GM19023 (cell line): ENCODE results near the gene USF3.
A peak's percentile ranks its signal among the peaks of the same experiment; 100 is the strongest.

Experiments
- ATAC-seq: cut with Tn5 transposase; IDR thresholded peaks from one replicate; pipeline ENCODE4 v1.9.1; 2021; ENCODE audit warnings: mild to moderate bottlenecking, moderate library complexity; ENCODE audit not compliant: unreplicated experiment

Gene USF3

GRCh38 chr3:113697500-113698090 is 1.2 kb upstream of the USF3 start:
- ATAC-seq, result no peak

DNA sequence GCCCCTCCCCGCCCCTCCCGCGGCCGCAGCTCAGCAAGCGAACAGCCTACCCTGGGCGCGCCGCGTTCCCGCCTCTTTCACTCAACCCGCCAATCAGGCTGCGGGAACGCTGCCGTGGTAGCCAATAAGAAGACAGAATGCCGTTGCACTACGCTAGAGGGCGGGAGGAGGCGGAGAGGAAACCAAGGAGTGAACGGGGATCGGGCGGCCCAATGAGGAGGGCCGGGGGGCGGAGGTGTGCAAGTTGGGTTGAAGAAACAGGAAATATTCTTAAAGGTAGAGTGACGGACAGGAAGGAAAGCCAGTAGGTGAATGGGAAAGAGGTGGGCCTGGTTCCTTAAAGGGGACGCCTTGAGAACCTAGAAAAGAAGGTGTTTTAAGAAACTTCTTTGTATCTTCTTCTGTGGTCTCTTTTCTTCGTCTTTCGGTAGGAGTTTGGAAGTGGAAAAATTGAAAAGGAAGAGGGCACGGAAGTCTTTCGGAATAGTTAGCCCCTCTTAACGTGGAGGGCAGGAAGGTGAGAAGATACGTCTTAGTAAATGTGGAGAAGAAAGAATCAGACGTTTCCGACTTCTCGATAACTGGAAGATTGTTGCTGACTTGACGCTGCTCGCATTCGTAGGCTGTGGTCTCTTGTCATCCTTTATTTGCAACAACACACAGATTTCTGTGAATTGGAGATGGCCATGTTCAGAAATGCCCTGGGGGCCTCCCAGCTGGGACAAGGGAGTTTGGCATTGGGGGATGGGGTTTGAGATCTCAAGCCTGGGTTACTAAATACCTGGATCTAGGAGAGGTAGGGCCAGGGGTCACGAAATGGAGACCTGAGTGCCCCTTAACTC is 437 bp upstream of the USF3 start:
- peak; percentile 95 for ATAC-seq

- ATAC-seq, result no peak
These were observed 1.0 kb downstream of the USF3 start for GRCh38 chr3:113695431-113695785.

- no peak for ATAC-seq
These were observed 6.0 kb downstream of the USF3 start for GRCh38 chr3:113690482-113690881.

GRCh38 chr3:113685956-113686721 is 10.3 kb downstream of the USF3 start:
- no peak for ATAC-seq

GRCh38 chr3:113685124-113685523 is 11.3 kb downstream of the USF3 start:
- no peak for ATAC-seq

DNA sequence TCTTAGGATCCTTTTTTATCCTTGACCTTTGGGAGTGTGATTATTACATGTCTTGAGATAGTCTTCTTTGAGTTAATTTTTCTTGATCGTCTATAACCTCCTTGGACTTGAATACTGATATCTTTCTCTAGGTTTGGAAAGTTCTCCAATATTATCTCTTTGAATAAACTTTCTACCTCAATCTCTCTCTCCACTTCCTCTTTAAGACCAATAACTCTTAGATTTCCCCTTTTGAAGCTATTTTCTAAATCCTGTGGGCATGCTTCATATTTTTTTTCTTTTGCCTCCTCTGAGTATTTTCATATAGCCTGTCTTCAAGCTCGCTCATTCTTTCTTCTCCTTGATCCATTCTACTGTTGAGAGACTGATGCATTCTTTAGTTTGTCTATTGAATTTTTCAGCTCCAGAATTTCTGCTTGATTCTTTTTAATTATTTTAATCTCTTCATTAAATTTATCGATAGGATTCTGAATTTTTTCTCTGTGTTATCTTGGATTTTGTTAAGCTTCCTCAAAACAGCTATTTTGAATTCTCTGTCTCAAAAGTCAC is 12.1 kb downstream of the USF3 start:
- no peak for ATAC-seq

DNA sequence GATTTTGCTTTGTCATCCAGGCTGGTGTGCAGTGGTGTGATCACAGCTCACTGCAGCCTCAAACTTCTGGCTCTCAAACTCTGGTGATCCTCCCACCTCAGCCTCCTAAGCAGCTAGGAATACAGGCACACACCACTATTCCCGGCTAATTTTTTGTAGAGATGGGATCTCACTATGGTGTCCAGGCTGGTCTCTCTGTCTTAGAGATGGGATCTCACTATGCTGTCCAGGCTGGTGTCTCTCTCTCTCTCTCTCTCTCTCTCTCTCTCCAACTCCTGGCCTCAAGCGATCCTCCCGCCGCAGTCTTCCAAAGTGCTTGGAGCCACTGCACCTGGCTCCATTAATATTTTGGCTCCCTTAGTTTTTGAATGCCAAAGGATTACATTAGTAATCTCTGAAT is 17.7 kb downstream of the USF3 start:
- no peak for ATAC-seq

- ATAC-seq, result no peak
These were observed 18.7 kb downstream of the USF3 start for GRCh38 chr3:113677737-113678136.

GRCh38 chr3:113676261-113676660 is 20.2 kb downstream of the USF3 start:
- ATAC-seq, result no peak

DNA sequence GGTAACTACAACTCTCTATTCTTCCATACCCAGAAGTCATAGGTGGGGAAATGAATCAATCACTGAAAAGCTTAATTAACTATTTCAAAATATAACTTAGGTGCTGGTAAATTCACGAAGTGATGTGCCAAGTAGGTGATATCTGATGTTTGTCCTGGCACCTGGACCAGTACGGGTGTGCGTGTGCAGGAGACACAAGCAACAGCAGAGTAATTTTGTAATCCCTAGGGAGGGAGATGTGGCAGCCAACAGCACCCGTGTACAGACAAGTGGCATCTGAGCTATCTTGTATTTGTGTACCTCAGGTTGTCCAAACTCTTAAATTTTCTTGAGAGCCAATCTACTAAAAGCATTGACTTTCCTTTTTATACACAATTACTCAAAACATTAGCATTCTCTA is 22.8 kb downstream of the USF3 start:
- no peak for ATAC-seq

GRCh38 chr3:113668015-113668414 is 28.4 kb downstream of the USF3 start:
- no peak for ATAC-seq

DNA sequence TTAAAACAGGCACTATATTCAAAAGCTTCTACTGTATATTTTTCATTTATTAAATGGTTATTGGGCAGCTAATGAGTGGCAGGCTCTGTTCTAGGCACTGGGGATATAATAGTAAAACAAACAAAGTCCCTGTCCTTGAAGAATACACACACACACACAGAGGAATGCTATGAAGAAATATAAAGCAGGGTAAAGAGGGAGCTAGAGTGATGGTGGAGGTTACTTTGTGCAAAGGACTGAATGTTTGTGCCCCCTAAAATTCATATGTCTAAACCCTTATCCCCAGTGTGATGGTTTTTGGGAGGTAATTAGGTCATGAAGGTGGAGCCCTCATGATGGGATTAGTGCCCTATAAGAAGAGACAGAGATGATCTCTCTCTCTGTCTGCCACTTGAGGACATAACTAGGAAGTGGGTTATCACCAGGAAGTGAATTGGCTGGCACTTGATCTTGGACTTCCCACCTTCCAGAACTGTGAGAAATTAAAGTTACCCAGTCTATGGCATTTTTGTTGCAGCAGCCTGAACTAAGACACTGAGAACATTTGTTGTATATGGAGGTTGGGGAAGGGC is 31.8 kb downstream of the USF3 start:
- no peak for ATAC-seq

- ATAC-seq, result no peak
These were observed 32.7 kb downstream of the USF3 start for GRCh38 chr3:113663761-113664160.

DNA sequence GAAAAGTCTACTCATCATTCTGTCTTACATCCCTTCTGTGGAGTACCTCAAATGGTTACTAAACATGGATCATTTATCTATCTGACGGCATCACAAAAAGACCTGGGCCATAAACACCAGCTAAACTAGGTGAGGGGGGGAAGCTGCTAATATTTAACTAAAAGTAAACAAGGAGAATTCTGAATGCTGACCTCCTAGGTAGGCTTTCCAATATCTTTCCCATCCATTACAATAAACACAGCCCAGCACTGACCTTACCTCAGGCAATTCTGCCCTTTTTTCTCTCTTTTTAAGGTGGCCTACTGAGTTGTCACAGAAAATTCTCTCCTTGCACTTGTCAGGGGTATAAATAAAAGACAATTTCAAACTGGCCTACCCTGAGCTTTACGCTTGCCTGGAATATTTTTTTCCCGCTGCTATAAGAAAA is 33.1 kb downstream of the USF3 start:
- ATAC-seq, result no peak

DNA sequence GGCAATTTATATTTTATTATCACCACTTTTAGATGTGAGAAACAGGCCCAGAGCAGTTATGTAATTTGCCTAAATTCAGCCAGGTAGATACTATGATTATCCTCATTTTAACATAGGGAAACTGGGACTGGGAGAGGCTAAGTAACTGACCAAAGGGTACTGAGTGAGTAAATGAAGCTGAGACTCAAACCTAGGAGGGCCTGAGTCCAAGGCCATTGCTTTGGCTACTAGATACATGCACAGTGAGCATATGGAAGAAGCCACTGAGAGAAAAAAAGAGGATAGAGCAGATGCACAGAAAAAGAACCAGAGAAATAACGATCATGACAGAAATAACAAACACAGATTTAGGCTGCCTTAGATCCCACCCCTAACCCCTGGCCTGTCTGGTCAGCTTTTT is 33.6 kb downstream of the USF3 start:
- ATAC-seq, result no peak

DNA sequence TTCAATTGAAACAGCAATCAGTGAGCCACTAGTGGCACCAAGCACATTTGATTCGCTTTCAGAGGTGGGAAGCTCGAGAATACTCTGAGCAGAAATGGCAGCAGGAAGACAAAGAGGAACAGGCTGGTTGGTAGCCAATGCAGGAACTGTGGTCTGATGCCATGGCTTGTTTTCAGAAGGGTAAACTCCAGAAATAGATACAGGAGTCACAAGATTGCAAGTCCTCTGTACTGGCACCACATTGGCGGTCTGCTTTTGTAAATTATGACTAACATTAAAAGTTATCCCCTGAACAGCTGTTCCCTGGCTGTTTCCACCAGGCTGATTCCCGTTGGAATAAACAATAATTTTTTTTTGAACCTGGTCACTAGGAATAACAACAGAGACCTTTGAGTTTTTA is 35.5 kb downstream of the USF3 start:
- no peak for ATAC-seq

DNA sequence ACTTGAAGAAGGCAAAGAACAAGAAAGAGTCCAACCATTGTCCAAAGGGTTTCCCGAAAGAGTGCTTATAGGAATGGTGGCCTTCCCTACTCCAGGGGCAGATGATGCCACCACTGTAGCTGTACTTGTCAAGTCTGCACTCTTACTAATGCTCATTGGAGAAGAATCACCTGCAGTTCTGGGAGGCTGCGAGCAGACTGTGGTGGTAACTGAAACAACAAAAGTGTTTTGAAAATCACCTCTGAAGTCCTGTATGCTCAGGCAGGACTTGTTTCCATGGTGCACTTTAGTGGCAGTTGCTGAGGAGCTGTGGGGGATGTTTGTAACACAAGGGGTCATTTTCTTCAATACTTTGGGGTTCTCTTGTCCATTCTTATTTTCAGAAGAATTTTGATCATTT is 36.0 kb downstream of the USF3 start:
- no peak for ATAC-seq

GRCh38 chr3:113659996-113660395 is 36.4 kb downstream of the USF3 start:
- no peak for ATAC-seq

- ATAC-seq, result no peak
These were observed 37.3 kb downstream of the USF3 start for GRCh38 chr3:113659101-113659541.

- ATAC-seq, result no peak
These were observed 38.3 kb downstream of the USF3 start for GRCh38 chr3:113658107-113658506.
